Left kidney (tissue), 2 donors: ENCODE results near the gene ATF1. TPM values are rescaled to one million over a fixed set of nuclear protein-coding genes. Genes with fewer than 3 reads are reported as not detected.
A peak's percentile ranks its signal among the peaks of the same experiment; 100 is the strongest.
"Not testable (repeated sequence)": the region's sequence is repeated elsewhere in the genome, so short reads cannot be mapped to it uniquely, and the experiment has no call there.

Experiments used
- DNase-seq: peaks from one replicate; pipeline ENCODE4 v3.0.0-alpha.2; 2013
- polyA plus RNA-seq: library from polyadenylated mRNA; unstranded; fragments of 120-200 nt; gene quantifications from one replicate; pipeline ENCODE4 v1.2.1, GENCODE V29; 2013; ENCODE audit not compliant: insufficient read length

Gene ATF1
- polyA plus RNA-seq, 1 donor: 47.1 TPM

DNA sequence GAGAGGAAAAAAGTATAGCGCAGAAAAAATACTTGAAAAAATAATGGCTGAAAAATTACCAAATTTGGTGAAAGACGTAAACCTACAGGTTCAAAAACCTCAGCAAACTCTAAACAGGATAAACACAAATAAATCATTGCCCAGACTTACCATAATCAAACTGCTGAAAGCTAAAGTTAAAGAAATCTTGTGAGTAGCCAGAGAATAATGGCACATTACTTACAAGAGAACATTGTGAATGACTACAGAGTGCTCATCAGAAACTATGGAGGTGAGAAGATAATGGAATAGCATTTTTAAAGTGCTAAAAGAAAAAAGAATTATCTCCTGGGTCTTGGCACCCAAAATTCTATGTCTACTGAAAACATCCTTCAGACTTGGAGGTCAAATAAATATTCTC is 36.0 kb downstream of the ATF1 start:
- DNase-seq: no peak

DNA sequence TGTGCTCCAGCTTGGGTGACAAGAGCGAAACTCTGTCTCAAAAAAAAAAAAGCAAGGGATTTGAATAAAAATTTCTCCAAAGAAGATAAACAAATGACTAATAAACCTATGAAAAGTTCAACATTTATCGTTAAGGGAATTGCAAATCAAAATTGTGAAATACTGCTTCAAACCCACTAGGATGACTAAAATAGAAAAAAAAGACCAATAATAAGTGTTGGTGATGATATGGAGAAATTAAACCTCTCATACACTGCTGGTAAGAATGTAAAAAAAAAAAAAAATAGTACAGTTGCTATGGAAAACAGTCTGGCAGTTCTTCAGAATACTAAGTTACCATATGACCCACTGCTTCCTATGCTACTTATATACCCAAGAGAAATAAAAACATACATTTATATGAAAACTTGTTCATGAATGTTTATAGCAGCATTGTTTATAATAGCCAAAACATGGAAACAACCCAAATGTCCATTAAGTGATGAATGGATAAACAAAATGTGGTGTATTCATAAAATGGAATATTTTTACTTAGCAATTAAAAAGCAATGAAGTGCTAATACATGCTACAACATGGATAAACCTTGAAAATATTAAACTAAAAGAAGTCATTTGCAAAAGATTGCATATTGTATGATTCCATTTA is 39.5 kb downstream of the ATF1 start:
- DNase-seq: no peak

- no peak for DNase-seq
These were observed 42.3 kb downstream of the ATF1 start for GRCh38 chr12:50806176-50806575.

DNA sequence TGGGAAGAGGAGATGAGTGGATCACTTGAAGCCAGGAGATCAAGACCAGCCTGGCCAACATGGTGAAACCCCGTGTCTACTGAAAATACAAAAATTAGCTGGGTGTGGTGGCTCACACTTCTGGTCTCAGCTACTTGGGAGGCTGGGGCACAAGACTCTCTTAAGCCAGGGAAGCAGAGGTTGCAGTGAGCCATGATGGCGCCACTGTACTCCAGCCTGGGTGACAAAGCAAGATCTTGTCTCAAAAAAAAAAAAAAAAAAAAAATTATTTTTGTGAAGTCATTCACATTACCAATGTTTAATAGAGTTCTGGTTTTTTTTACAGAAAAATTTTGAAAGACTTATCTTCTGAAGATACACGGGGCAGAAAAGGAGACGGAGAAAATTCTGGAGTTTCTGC is 45.2 kb downstream of the ATF1 start:
- not testable (repeated sequence) for DNase-seq

DNA sequence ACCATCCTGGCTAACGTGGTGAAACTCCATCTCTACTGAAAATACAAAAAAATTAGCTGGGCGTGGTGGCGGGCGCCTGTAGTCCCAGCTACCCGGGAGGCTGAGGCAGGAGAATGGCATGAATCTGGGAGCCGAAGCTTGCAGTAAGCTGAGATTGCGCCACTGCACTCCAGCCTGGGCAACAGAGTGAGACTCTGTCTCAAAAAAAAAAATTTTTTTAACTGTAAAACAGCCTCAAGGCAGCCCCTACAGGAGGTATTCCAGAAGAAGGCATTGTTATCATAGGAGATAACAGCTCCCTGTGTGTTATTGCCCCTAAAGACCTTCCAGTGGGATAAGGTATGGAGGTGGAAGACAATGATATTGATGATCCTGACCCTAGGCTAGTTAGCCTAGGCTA is 51.0 kb downstream of the ATF1 start:
- DNase-seq: not testable (repeated sequence)

DNA sequence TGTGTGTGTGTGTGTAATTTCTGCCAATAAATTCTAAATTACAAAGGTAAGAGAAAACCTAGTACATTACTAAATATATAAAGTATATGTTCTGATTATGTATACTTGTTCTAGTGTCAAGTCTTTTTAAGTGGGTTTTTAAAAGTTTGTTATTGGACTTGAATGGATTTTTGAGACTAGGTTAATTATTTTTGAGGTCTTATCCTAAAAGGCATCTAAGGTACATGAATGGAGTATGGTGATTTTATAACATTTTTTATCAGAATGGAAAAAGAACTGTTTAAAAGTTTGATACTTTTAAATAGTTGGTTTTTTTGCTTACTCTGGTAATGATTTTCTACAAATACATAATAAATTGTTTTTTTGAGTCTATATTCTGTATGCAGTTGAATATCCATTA is 56.3 kb downstream of the ATF1 start:
- DNase-seq: no peak

DNA sequence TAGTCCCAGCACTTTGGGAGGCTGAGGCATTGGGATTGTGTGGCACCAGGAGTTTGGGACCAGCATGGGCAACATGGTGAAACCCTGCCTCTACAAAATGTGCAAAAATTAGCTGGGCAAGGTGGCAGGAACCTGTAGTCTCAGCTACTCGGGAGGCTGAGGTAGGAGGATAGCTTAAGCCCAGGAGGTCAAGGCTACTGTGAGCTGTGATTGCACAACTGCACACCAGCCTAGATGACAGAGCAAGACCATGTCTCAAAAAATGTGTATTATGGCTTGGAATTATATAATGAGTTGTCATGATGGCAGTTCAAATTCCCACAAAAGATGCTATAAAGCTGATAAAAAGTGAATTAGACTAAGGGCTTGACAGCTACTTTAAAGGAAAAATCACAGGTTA is 58.2 kb downstream of the ATF1 start:
- DNase-seq: no peak

- DNase-seq: not testable (repeated sequence)
These were observed 59.8 kb downstream of the ATF1 start for GRCh38 chr12:50823724-50824123.

DNA sequence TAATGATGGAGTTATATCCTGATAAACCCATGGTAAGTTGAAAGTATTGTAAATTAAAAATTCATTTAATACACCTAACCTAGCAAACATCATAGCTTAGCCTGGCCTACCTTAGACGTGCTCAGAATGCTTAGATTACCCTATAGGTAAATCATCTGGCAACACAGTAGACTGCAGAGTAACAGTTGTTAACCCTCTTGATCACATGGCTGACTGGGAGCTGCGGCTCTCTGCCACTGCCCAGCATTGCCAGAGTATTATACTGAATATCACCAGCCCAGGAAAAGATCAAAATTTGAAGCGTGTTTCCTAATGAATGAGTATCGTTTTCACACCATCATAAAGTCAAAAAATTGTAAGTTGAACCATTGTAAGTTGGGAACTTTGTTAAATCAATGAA is 61.0 kb downstream of the ATF1 start:
- DNase-seq: no peak

DNA sequence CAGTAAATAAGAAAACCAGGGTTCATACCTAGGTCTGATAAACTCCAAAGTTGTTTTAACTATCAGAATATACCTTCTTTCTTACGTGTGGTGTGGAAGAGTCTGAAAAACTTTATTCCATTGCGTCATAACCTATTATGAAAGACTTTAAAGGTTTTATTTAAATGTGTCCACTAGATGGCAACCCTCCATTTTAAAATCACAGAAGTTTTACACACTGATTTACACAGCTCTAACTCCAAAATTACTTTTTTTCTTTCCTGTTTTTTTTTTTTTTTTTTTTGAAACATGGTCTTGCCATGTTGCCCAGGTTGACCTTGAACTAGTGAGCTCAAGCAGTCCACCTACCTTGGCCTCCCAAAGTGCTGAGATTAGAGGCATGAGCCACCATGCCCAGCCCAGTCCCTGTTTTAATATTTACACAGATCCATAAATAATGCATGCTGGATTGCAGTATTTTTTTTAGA is 61.5 kb downstream of the ATF1 start:
- peak; percentile 67 for DNase-seq

GRCh38 chr12:50828121-50828520 is 64.2 kb downstream of the ATF1 start:
- DNase-seq: no peak

DNA sequence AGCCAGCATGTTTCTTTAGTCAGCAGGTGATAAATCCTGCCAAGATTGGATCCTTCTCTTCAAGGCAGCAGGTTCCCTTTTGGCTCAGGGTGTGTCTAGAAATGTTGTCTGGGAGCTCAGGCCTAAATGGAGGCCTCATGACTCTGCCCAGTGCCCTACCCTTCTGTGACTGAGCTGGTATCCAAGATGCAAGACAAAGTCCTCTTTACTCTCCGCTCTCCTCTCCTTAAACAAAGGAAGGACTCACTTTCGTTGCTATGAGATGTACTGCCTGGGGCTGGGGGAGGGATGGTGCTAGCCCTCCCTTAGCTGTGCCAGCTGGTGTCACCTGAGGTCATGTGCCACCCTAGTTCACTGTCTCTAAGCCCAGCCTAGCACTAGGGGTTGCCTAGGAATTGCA is 65.0 kb downstream of the ATF1 start:
- no peak for DNase-seq

DNA sequence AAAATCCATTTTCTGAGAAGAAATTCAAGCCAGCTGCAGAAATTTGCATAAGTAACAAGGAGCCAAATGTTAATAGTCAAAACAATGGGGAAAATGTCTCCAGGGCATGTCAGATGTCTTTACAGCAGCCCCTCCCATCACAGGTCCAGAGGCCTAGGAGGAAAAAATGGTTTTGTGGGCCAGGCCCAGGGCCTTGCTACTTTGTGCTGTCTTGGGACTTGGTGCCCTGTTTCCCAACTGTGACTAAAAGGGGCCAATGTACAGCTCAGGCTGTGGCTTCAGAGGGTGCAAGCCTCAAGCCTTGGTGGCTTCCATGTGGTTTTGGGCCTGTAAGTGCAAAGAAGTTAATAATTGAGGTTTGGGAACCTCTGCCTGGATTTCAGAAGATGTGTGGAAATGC is 69.9 kb downstream of the ATF1 start:
- not testable (repeated sequence) for DNase-seq

GRCh38 chr12:50839042-50839441 is 75.1 kb downstream of the ATF1 start:
- DNase-seq: no peak

DNA sequence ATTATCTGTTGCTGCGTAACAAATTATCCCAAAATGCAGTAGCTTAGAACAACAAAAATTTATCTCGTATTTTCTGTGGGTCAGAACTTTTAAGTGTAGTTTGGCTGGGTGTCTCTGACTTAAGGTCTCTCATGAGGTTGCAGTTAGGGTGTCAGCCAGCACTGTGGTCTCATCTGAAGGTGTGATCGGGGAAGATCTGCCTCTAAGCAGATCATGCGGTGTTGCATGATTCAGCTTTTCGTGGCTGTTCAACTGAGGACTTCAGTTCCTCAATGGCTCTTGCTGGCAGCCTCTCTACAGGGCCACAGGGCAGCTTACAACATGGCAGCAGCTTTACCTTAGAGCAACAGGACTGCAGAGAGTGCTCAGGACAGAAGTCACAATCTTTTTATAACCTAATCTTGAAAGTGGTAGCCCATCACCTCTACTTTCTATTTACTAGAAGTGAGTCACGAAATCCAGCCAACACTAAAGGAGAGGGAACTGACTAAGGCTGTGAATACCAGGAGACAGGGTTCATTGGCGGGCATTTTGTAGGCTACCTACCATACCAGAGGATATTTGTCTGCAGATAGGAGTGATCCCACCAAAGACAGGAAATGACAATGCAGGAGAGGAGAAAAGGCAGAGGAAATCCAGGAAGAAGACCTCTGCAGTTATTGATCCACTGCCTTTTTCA is 77.0 kb downstream of the ATF1 start:
- DNase-seq: no peak

GRCh38 chr12:50841716-50842531 is 78.0 kb downstream of the ATF1 start:
- DNase-seq: no peak

DNA sequence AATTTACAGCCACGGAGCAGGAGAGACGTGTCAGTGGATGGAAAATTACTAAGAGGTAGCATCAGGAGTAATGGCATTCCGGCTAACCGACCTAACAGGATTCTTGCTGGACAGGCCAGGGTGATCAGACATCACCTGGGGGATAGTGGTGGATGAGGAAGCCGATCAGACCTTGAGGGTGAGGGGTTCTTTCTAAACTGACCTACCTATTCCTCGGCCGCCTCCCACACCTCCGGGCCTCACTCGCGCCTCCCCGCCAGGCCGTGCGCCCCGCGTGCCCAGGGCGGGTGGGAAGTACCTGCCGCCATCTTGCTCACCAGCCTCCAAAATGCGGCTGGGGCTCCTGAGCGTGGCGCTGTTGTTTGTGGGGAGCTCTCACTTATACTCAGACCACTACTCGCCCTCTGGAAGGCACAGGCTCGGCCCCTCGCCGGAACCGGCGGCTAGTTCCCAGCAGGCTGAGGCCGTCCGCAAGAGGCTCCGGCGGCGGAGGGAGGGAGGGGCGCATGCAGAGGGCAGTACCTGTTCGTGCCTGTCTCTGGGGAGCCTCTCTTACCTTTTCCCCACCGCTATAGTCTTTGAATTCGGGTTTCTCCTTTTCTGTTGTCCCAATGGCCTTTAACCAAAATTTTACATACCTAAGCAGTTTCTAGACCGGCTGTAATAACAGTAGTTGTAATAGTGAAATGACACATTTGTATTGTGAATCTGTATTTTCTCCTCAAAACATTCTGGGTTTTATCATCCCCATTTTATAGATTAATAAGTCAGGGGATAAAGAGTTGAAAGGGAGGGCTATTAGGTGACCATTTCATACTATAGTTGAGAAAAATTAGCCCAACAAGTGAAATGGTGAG is 79.0 kb downstream of the ATF1 start, which contains the start of gene TMPRSS12:
Gene TMPRSS12, plus strand, starts transcription at position 290 of the 857 bp plus-strand sequence. Its CDS starts 39 bp downstream, at position 329.
- peak; percentile 36 for DNase-seq

DNA sequence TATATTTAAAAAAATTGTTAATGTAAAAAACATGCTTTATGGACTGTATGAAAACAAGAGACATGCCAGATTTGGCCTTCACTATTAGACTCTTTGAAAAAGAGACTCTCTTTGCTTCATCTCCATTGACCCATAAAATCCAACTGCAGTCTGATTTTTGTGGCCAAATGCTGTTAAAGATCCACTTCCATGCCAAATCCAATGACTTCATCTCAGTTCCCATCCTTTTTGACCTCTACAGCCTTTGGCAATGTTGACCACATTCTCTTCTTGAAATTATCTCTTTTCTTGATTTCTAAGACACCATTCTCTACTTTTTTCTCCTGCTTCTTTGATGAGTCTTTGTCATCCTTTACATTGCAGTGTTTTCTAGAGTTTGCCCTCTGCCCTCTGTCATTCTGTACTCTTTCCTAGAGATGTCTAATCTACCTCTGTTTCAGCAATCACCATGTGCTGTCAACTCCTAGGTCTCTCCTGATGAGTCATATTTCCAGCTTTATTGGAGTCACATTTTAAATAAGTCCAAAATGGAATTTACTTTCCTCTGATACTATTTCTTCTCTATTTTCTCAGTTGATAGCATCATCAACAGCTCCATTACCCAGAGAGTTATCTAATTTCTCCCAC is 81.2 kb downstream of the ATF1 start:
- no peak for DNase-seq

GRCh38 chr12:50848963-50849362 is 85.1 kb downstream of the ATF1 start:
- DNase-seq: no peak

DNA sequence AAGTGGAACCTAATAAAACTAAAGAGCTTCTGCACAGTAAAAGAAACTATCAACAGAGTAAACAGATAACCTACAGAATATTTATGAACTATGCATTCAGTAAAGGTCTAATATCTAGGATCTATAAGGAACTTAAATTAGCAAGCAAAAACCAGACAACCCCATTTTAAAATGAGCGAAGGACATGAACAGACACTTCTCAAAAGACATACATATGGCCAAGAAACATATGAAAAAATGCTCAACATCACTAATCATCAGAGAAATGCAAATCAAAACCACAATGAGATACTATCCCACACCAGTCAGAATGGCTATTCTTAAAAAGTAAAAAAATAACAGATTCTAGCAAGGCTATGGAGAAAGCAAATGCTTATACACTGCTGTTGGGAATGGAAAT is 91.3 kb downstream of the ATF1 start:
- not testable (repeated sequence) for DNase-seq

DNA sequence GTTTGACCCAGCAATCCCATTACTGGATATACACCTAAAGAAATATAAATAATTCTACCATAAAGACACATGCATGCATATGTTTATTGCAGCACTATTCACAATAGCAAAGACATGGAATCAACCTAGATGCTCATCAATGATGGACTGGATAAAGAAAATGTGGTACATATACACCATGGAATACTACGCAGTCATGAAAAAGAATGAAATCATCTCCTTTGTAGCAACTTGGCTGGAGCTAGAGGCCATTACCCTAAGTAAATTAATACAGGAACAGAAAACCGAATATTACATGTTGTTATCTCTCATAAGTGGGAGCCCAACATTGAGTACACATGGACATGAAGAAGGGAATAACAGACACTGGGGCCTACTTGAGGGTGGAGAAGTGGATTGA is 91.8 kb downstream of the ATF1 start:
- DNase-seq: not testable (repeated sequence)
